NCI-H1694 (cell line): ENCODE data around the gene DNALI1.
"Not testable (repeated sequence)": the region's sequence is repeated elsewhere in the genome, so short reads cannot be mapped to it uniquely, and the experiment has no call there.

Experiments used
- DNase-seq: peaks from one replicate; lab custom pipeline; 2025; lab: John Stamatoyannopoulos, UW

DNALI1 gene

DNA sequence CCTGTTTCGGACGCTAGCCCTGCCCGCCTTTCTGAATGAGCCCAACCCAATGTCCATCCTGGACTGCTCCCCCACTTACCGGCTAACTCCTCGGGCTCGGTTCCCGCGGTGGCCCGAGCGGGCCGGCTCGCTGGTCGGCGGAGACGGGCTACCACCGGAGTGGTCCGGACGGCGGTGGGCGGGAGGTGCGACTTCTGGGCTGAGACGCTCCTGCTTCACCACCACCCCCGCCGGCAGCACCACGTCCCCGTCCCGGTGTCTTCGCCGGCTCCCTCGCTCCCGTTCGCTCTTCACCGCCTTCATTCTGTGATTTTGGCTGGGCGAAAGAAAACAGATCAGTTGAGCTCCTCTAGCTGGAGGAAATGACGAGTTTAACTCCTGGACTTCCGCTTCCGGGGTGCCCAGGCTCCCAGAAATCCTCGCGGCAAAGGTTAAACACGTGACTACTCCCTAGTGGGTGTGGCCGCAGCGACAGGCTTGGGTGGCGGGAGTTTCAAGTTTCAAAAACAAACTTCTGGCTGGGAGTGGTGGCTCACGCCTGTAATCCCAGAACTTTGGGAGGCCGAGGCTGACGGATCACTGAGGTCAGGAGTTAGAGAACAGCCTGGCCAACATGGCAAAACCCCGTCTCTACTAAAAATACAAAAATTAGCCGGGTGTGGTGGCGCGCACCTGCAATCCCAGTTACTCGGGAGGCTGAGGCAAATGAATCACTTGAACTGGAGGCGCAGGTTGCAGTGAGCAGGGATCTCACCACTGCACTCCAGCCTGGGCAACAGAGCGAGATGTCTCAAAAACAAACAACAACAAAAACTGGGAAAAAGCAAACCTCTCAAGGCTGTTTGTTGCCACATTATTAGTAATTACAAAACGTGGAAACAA lies 2.6 kb upstream of the DNALI1 start, which contains the start of gene SNIP1:
TSS of gene SNIP1 (minus strand) at position 367 of the 882 bp plus-strand sequence. CDS start at position 303, 64 bp downstream.
- DNase-seq: peak; percentile 79

DNA sequence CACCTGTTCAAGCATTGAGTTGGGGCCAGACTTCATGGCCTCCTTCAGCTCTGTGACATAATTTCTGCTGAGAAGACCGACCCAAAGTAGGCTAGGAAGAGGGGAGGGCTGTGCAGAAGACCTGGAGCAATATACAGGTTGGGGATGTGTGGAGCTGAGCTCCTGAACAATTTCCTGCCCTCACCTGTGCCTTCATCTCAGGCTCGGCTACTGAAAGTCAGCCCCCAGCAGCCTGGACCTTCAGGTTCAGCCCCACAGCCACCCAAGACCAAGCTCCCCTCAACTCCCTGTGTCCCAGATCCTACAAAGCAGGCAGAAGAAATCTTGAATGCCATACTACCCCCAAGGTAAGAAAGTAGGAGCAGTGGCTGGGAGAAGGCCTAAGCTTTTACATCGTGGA lies 662 bp downstream of the DNALI1 start:
- no peak for DNase-seq

DNA sequence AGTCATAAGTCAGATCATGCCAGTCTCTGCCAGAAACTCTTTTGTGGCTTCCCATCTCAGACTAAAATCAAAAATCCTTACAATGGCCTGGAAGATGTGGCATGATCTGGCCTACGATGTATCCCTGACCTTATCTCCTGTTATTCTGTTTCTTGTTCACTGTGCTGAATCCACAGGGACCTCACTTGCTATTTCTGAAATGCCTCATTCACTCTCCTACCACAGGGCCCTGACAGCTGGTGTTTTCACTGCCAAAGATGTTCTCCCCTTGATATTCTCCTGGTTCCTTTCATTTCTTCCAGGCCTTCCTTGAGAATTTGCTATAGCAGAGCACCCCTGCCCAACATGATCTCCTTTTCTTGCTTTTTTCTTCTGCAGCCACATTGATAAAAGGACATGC lies 1.7 kb downstream of the DNALI1 start:
- no peak for DNase-seq

DNA sequence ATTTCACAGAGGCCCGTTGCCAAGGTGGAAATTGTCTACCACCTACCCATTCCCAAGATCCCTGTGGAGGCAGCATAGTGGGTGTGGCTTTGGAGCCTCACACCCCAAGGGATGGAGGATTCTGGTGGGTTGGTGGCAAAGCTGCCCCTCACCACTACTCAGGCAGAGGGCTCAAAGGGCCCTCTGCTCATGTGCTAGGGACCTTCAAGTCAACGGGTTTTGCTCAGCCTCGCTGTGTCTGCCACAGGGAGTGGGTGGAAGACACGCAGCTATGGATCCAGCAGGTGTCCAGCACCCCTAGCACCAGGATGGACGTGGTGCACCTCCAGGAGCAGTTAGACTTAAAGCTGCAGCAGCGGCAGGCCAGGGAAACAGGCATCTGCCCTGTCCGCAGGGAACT lies 2.3 kb downstream of the DNALI1 start:
- DNase-seq: no peak

DNA sequence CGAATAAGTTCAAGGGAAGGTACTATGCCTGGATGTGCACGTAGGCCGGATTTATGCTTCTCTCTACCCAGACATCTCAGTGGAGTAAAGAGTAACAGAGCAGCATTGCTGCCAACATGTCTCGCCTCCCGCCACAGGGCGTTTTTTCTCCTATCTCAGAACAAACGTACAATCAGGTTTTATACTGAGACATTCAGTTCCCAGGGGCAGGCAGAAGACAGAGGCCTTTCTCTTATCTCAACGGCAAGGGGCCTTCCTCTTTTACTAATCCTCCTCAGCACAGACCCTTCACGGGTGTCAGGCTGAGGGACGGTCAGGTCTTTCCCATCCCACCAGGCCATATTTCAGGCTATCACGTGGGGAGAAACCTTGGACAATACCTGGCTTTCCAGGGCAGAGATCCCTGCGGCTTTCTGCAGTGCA lies 3.2 kb downstream of the DNALI1 start:
- DNase-seq: not testable (repeated sequence)

DNA sequence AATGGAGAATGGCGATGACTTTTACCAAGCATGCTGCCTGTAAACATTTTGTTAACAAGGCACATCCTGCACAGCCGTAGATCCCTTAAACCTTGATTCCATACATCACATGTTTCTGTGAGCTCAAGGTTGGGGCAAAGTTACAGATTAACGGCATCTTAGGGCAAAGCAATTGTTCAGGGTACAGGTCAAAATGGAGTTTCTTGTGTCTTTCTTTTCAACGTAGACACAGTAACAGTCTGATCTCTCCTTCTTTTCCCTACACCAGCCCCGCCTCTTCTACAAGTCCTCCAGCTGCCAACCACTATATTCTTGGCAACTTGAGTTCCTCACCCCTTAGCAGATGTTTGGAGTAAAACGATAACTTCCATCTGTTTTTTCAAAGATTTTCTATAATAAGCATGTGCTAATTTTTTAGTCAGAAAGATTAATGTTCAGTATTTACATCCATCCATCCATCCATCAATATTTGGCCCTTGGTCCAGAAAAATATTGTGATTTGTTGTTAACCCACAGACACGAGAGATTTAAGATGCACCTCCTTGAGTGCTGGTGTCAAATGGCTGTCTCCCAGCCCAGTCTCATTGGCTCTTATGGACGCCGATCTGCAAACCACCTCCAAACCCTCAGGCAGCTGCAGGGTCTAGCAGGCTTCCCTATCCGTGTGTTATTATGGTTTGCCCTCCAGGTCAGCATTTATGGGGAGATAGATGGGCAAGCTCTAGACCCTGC lies 3.8 kb downstream of the DNALI1 start:
- DNase-seq: no peak

DNA sequence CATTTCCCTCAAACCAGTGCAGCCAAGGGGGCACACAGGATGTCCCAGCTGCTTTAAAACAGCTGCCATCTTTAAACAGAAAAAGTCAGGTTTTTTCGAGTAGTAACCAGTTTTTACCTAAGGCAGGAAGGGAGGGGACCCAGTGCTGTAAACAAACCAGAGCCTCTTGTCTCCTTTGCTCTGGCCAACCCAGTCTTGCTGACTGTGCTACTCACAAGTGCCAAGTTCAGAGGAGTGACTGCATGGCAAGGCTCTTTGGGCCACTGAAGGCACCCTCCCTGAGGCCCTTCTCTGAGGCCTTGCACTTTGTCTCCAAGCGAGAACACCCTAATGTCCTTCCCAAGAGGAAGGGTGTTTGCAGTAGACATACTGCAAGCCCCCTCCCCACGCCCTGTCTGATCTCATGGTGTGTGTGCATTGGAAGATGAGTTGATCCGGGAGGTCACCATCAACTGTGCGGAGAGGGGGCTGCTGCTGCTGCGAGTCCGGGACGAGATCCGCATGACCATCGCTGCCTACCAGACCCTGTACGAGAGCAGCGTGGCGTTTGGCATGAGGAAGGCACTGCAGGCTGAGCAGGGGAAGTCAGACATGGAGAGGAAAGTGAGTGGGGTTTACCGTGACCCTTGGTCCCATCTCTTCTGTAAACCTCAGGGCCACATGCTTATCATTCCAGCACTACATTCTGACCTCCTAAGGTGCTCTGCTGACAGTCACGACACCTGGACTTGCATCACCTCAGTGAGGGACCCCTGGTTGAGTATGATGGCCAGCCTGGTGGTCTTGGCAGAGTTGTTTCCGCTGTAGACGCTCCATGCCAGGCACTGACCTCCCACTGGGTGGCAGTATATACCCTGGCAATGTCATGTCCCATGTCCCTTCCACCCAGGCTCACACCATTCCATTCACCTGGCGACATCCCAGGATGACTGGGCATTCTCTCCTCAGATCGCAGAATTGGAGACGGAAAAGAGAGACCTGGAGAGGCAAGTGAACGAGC lies 4.7 kb downstream of the DNALI1 start:
- no peak for DNase-seq

DNA sequence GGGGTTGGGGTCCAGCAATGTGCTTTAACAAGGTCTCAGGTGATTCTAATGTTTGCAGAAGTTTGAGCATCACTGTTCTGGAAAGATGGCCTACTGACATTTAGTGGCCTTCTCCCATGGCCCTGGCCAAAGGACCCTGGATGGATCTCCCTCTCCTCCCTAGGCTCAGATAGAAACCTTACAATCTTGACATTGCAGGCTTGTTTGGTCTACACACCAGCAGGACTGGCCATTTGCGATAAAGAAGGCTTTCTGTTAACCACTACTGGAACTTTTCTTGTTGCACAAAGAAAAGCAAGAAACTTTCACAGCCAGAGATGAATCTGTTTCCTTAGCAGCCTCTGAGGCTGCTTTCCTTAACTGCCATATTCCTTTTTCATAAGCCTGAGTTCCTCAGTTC lies 6.2 kb downstream of the DNALI1 start:
- no peak for DNase-seq

DNA sequence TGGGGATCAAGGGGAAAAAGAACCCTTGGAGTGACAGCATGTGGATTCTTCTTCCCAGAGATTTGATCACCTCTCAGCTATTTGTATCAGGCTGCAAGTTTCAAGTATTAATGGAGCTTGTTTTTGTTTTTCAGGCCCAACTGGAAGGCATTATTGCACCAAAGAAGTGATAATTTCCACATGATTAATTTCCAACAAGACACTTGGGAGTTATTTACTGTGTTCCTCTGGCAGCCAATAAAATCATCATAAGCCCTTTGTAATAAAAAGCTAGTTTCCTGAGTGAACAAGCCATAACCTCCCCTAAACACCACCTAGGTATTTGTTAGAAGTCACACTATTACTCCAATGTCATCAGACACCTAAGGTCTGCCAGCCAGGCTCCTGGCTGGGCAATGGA lies 8.2 kb downstream of the DNALI1 start:
- DNase-seq: no peak

DNA sequence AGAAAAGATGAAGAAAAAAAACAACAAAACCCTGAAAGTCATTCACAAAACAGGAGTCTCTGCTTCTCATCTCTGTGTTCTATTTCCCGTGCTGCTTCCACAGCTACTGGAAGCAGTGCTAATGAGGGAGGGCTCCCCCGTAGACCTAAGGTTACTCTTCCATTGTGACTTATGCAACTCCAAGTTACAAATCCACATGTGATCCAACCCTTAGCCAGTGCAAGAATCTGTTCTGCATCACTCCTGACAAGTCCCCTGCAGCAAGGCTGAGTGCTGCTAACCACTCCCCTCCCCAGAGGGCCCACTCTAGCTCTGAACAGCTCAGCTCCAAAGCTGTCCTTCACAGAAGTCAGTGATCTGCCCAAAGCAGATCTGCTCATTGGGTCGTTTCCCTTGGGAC lies 10.3 kb downstream of the DNALI1 start:
- no peak for DNase-seq

DNA sequence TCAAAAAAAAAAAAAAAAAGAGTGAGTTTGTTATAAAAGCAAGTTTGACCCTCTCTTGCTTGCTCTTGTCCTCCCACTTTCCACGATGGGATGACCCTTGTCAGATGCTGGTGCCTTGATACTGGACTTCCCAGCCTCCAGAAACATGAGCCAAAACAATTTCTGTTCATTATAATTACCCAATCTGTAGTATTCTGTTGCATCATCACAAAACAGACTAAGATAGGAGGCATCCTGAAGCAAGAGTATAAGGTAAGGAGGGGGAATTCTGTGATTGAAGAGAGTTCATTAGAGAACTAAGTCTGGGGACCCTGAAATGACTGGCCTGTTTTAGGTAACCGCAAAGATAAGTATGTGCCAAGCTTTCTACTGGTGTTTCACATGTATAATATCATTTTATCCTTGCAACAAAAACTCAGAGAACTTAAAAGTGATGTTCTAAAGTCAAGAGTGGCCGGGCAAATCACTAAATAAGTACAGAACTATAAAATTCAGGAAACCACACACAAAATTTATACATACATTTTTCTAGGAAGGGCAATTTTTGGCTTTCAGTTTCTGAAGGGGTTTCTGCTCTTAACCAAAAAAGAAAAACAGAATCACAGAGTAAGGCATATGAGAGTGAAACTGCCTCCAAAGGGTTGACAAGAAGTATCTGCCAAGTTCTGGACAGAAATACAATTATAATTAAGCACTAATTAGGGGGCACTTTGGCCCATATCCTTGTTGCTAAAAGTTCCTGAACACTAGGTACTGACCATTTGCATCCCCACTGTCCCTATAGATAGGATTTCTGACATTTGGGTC lies 14.0 kb downstream of the DNALI1 start:
- DNase-seq: no peak

DNA sequence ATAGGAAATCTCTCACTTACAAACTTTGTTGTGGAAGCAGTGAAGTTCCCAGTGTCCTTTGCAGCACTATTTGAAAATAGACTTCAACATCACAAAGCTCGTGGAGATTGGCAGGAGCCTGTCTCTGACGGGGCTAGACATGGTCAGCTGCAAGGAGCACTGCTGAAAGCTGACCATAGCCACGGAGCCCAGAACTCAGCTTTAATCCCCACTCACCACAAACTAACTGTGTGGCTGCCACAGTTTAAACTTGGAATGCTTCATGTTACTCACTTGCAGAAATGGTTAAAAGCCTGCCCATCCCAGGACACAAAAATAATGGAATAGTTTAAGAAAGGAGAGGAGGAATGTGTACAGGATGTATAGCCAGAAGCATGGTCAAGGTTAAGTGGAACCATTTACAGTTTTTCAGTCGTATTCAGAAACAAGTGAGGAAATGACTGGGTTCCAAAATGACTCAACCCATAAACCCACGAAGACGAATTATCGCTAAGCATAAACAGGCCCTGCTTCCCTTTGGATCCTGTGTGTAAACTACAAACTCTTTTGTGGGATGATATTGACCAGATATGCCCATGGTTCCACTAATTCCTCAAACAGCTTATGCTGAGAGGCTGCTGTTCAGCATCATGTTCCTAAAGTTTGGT lies 18.2 kb downstream of the DNALI1 start:
- DNase-seq: no peak

DNA sequence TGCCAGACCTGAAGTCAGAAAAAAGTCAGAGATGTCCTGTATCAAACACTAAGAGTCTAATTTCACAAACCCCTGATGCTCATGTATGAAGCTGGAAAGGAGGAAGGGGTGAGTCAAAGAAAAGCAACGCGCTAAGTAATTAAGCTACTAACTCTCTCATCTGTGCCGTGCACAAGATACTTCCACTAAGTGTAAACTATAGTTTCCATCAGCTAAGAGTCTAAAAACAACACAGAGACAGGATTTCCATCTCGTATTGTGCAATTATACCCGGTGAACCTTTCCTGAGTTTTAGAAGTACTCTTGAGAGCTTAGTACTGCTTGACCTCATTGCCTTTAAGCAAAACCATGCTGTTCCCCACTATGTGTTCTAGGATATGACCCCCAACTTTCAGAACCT lies 19.0 kb downstream of the DNALI1 start:
- DNase-seq: no peak

DNA sequence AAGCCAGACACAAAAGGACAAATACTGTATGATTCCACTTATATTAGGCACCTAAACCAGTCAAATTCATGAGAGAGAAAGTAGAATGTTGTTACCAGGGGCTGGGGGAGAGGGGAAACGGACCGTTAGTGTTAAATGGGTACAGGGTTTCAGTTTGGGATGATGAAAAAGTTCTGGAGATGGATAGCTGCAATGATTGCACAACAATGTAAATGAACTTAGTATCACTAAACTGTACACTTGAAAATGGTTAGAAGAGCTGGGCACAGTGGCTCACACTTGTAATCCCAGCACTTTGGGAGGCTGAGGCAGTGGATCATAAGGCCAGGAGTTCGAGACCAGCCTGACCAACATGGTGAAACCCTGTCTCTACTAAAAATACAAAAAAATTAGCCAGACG lies 27.8 kb downstream of the DNALI1 start:
- not testable (repeated sequence) for DNase-seq

DNA sequence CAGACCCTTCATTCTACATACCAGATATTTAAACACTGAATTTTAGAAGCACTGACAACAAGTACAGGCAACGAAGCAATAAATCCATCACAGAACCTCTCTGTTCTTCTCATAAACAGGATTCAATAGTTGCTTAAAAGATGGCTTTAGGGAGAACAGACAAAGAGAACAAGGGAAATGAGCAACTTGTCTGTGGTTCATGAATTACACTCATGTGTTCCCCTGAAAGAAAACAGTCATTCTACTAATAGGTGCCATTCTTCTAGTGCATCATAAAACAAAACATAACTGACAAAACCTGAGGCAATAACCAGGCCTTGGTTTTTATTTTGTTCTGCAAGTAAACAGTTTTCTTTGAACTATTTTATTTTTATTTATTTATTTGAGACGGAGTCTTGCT lies 32.2 kb downstream of the DNALI1 start:
- DNase-seq: no peak

DNA sequence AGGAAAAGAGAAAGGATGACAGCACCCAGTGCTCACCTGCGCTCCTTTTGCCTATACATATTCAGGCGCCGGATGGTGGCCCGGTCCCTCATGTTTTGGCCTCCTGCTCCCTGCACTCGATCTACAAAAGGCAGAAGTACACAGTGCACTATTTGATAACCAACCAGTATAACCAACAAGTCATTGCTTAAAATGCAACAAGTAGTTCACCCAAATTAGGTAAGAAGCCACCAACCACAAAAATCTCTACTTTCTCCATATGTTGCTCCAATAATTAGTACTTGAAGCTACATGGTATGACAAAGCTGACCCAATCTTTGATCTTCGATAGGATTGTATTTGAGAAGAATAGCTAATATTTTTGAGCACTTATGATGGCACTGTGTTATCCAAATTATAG lies 37.0 kb downstream of the DNALI1 start:
- no peak for DNase-seq

DNA sequence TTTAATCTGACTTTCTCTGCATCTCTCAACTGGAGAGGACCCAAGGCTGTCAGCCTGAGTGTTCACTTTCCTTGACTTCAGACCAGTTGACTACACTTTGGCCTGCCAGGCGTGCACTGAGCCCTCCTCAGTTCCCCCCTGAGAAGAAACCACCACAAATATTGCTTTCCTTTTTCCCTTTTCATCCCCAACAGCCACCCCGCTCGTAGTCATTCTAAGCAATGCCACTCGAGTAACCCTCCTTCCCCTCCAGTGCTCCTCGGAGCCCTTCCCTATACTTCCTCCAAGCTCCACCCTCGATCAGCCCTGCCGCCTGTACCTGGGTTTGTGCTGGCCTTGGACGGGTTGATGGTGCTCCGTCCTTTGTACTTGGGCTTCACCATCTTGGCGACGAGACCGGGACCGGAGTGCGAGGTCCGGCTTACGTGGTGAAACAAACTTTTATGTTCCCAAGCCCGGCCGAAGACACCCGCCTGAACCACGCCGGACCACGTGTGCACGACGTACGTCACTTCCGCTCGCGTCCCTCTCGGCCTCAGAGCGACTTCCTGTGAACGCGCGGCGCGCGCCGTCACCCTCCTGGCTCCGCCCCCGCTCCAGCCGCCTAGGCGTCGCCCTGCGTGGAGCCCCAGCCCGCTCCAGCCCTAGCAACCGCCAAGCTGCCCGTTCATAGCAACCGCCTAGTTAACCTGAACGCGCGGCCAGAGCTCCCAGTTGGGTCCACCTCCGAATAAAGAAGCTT lies 38.9 kb downstream of the DNALI1 start, which contains the start of gene GNL2:
TSS of gene GNL2 (minus strand) at position 498 of the 742 bp plus-strand sequence. CDS start at position 383, 115 bp downstream.
- peak; percentile 83 for DNase-seq

DNA sequence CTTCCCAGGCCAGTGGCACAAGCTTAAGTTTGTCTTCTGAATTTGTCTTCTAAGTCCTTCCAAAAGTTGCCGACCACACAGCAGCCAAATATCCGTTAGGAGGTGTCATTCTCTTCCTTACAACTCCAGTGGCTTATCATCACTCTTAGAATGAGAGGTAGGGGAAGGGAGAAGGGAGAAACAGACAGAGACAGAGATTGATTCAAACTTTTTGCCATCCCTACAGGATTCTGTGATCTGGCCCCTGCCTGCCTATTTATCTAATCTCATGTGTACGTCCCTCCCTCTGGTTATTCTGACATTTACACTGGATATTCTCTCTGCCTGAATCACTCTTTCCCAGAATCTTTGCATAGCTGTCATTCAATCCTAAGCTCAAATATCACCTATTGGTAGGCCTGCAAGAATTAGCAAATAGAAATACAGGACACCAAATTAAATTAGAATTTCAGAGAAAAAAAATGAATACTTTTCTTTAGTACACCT lies 39.5 kb downstream of the DNALI1 start:
- DNase-seq: no peak

DNA sequence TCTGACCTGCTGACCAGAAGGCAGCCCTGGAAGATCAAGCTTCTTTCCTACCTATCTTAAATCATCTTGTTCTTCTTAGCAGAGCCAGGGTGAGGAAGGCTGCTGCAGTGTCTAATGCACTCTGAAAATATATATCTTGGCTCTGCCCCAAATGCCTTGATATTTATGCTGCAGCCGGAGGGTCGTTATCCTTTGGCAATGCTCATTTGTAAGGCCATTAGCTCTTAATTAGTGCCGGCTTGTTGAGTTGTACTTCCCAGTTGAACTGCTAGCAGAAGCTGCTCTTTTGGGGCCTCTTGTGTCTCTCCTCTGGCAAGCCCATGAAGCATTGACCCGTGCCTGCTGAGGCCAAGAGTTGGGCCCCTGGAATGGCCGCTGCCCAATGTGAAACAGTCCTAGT lies 43.2 kb downstream of the DNALI1 start:
- DNase-seq: no peak

DNA sequence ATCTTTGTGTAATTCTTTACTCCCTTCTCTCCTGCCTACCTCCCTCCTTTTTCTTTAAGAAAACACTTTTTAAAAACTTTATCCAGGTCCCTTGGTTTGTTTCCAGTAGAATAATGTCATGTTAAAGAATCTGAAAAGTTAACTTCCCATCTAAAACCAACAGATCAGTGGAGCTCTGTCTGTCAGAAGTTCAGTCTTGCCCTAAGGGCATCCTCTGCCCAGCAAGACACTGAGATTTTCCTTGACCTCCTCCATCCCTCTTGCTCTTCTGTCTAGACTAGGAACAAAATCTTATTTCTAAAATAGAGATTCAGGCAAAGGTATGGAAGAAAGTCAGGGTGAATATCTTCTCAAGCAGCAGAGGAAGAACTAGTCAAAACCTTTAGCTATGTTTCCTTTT lies 44.7 kb downstream of the DNALI1 start:
- DNase-seq: no peak
